ENCODE results near the gene OSBPL2. TPM values are rescaled to one million over a fixed set of nuclear protein-coding genes. Genes with fewer than 3 reads are reported as not detected.

OSBPL2 gene
- polyA plus RNA-seq, 1 donor (not counting 4 experiments of a cell fraction or from before 2014, with no cell fraction given) = 15.9 TPM

- TF ChIP-seq, protein P1, sequence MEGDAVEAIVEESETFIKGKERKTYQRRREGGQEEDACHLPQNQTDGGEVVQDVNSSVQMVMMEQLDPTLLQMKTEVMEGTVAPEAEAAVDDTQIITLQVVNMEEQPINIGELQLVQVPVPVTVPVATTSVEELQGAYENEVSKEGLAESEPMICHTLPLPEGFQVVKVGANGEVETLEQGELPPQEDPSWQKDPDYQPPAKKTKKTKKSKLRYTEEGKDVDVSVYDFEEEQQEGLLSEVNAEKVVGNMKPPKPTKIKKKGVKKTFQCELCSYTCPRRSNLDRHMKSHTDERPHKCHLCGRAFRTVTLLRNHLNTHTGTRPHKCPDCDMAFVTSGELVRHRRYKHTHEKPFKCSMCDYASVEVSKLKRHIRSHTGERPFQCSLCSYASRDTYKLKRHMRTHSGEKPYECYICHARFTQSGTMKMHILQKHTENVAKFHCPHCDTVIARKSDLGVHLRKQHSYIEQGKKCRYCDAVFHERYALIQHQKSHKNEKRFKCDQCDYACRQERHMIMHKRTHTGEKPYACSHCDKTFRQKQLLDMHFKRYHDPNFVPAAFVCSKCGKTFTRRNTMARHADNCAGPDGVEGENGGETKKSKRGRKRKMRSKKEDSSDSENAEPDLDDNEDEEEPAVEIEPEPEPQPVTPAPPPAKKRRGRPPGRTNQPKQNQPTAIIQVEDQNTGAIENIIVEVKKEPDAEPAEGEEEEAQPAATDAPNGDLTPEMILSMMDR (optimal IDR thresholded peaks at IDR 0.05 in 1 of 3, IDR thresholded peaks at IDR 0.05 in 1 of 3, conservative IDR thresholded peaks at IDR 0.05 in 1 of 3; ENCODE audit: extremely low read depth in 1 of 3, insufficient read depth in 2 of 3, low read length in 3 of 3) = no peak
- TF ChIP-seq EZH2 (IDR thresholded peaks at IDR 0.05; ENCODE audit: low read length) = no peak
- H3K27ac ChIP-seq (ENCODE audit: control insufficient read depth, insufficient read depth, low read length) = no peak overlapping the region
- no peaks in the 10 kb centered on the region for H3K4me1 ChIP-seq (ENCODE audit: control insufficient read depth, extremely low read depth, insufficient read depth, low read length)
- no peak overlapping the region for H2AFZ ChIP-seq (ENCODE audit: control insufficient read depth, low read length)
- no peak for DNase-seq (ENCODE audit: low read depth, low spot score)
- no peaks in the 10 kb centered on the region for H3K9me1 ChIP-seq (ENCODE audit: control insufficient read depth, extremely low read depth, insufficient read depth, low read length)
- H3K9me3 ChIP-seq (ENCODE audit: control insufficient read depth, low read depth, low read length) = no peaks in the 10 kb centered on the region
- peaks cover 7% of the 10 kb centered on the region for H3K79me2 ChIP-seq (ENCODE audit: control insufficient read depth, insufficient read depth, low read length)
- dilution Hi-C loops (cut with MboI; ENCODE audit: extremely low pct_ligation_motif_present, low sequenced_read_pairs) = no loop called here
- no peak overlapping the region for H3K4me2 ChIP-seq (ENCODE audit: control insufficient read depth, extremely low read depth, insufficient read depth, low read depth, low read length)
- H3K27me3 ChIP-seq (ENCODE audit: control insufficient read depth, extremely low read depth, insufficient read depth, low read length) = no peaks in the 10 kb centered on the region
- peaks cover 12 to 23% of the 10 kb centered on the region in 2 experiments for H3K36me3 ChIP-seq (ENCODE audit: control insufficient read depth in 2 of 2, extremely low read depth in 1 of 2, insufficient read depth in 2 of 2, low read length in 2 of 2)
- FAIRE-seq = no peak
- H3K9ac ChIP-seq (ENCODE audit: control insufficient read depth, extremely low read depth, insufficient read depth, low read length) = no peak overlapping the region
- H3K4me3 ChIP-seq (ENCODE audit: control insufficient read depth in 2 of 3, extremely low read depth in 1 of 3, insufficient read depth in 2 of 3, low read depth in 1 of 3, low read length in 3 of 3) = no peak overlapping the region
- peaks cover 2% of the 10 kb centered on the region for H4K20me1 ChIP-seq (ENCODE audit: control insufficient read depth, extremely low read depth, insufficient read depth, low read length)
Observed at GRCh38 chr20:62298577-62299249, 60.4 kb downstream of the OSBPL2 start.

- no peak overlapping the region for H3K27ac ChIP-seq (ENCODE audit: control insufficient read depth, insufficient read depth, low read length)
- H3K27me3 ChIP-seq (ENCODE audit: control insufficient read depth, extremely low read depth, insufficient read depth, low read length) = no peaks in the 10 kb centered on the region
- no peak for FAIRE-seq
- no peak overlapping the region for H3K4me3 ChIP-seq (ENCODE audit: control insufficient read depth in 2 of 3, extremely low read depth in 1 of 3, insufficient read depth in 2 of 3, low read depth in 1 of 3, low read length in 3 of 3)
- no peaks in the 10 kb centered on the region for H3K9me3 ChIP-seq (ENCODE audit: control insufficient read depth, low read depth, low read length)
- H2AFZ ChIP-seq (ENCODE audit: control insufficient read depth, low read length) = no peak overlapping the region
- H3K9me1 ChIP-seq (ENCODE audit: control insufficient read depth, extremely low read depth, insufficient read depth, low read length) = no peaks in the 10 kb centered on the region
- no peak for DNase-seq (ENCODE audit: low read depth, low spot score)
- H3K4me2 ChIP-seq (ENCODE audit: control insufficient read depth, extremely low read depth, insufficient read depth, low read depth, low read length) = no peak overlapping the region
- no peak overlapping the region for H3K9ac ChIP-seq (ENCODE audit: control insufficient read depth, extremely low read depth, insufficient read depth, low read length)
- peaks cover 19 to 23% of the 10 kb centered on the region in 2 experiments for H3K36me3 ChIP-seq (ENCODE audit: control insufficient read depth in 2 of 2, extremely low read depth in 1 of 2, insufficient read depth in 2 of 2, low read length in 2 of 2)
- TF ChIP-seq EZH2 (IDR thresholded peaks at IDR 0.05; ENCODE audit: low read length) = no peak
- TF ChIP-seq, protein P1 (optimal IDR thresholded peaks at IDR 0.05 in 1 of 3, IDR thresholded peaks at IDR 0.05 in 1 of 3, conservative IDR thresholded peaks at IDR 0.05 in 1 of 3; ENCODE audit: extremely low read depth in 1 of 3, insufficient read depth in 2 of 3, low read length in 3 of 3) = no peak
- dilution Hi-C loops (cut with MboI; ENCODE audit: extremely low pct_ligation_motif_present, low sequenced_read_pairs) = no loop called here
- peaks cover 17% of the 10 kb centered on the region for H3K79me2 ChIP-seq (ENCODE audit: control insufficient read depth, insufficient read depth, low read length)
- peaks cover 8% of the 10 kb centered on the region for H3K4me1 ChIP-seq (ENCODE audit: control insufficient read depth, extremely low read depth, insufficient read depth, low read length)
- H4K20me1 ChIP-seq (ENCODE audit: control insufficient read depth, extremely low read depth, insufficient read depth, low read length) = peaks cover 13% of the 10 kb centered on the region
Observed at GRCh38 chr20:62299666-62300236, 61.4 kb downstream of the OSBPL2 start.

Data from keratinocyte (primary cell).